GM10266 (cell line): ENCODE data around the gene ZNF334.

Experiments
- DNase-seq: peaks from one replicate; pipeline ENCODE4 v3.0.0; 2012; ENCODE audit errors: extremely low spot score
- TF ChIP-seq, protein P1 (sequence below): IDR thresholded peaks from 2 replicates; pipeline ENCODE4 v1.5.1; 2012; ENCODE audit warnings: mild to moderate bottlenecking, low read depth; ENCODE audit not compliant: control insufficient read depth, insufficient read depth; ENCODE audit errors: missing control alignments

ZNF334 gene

DNA sequence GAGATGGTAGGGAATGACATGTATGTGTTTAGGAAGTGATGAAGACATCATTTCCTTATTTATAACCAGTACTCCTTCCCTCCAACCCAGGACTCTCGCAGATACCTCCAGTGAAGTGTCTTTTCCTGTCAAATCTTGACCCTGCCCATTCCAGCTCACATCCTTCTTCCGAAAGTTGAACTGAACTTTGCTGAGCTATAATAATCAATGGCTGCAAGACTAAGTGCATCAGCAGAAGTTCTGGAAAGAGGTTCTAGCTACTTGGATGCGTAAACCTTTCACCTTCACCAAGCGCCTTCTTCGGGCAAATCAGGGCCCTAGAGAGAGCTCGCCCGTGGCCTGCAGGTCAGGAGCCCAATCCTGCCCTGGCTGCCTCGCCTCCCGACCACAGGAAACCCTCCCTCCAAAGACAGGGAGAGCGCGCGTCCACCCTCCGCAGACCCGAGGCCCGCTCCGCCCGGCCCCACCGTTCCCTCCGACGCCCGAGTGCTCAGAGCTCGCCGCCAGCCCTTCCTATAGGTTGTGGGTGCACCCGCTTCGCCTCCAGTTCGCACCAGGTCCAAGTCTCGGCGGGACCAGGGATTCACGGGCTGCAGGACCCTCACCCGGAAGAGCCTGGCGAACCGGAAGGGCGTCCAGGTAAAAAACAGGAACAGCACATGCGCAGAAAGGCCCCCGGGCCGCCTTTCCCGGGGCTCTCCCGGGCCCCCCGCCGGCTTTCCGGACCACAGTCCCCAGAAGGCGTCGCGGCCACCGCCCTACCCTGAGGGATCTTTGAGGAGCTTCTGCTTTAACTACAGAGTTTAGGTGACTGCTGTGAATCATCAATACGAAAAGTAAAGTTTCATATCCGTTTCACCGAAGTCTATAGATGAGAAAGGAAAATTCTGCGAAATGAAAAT, at the start of gene ZNF334:
Gene ZNF334 (minus strand): TSS at position 617 of the 902 bp plus-strand sequence. CDS start 1,457 bp downstream, outside the sequence.
- TF ChIP-seq, protein P1, sequence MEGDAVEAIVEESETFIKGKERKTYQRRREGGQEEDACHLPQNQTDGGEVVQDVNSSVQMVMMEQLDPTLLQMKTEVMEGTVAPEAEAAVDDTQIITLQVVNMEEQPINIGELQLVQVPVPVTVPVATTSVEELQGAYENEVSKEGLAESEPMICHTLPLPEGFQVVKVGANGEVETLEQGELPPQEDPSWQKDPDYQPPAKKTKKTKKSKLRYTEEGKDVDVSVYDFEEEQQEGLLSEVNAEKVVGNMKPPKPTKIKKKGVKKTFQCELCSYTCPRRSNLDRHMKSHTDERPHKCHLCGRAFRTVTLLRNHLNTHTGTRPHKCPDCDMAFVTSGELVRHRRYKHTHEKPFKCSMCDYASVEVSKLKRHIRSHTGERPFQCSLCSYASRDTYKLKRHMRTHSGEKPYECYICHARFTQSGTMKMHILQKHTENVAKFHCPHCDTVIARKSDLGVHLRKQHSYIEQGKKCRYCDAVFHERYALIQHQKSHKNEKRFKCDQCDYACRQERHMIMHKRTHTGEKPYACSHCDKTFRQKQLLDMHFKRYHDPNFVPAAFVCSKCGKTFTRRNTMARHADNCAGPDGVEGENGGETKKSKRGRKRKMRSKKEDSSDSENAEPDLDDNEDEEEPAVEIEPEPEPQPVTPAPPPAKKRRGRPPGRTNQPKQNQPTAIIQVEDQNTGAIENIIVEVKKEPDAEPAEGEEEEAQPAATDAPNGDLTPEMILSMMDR: no peak
- peak; percentile 48 for DNase-seq

DNA sequence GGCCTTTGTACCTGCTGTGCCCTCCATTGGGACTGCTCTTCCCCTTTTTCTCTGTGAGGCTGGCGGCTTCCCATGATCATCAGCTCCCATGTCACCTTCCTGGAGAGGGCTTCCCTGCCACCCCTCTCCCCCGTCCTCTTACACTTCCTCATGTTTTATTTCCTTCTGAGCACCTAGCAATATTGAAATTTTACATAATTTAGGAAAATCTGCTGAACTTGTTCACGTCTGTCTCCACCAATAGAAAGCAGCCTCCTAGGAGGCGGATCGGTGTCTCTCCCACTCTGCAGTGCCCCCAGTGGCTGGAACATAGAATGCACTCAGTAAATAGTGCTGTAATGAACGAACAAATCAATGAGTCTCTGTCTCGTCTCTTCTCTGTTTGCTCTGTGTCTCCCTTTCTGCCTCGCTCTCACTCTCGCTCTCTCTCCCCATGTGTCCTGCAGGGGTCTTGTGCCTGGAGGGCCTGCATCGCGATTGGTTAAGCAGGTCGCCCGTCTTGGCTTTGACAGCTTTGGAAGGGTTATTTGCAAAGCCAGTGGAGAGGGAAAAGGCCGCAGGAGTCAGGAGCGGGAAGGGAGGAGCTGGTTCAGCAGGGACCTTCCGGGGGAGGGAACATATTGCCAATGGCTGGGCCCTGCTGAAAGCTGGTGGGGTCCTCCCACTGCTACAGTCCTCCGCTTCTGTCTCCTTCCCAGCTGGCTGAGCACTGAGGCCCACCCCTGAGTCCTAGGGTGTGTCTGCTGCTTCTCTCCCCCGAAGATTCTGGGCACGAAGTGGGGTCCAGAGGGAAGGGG, 49.2 kb upstream of the ZNF334 start:
- TF ChIP-seq, protein P1: peak; percentile 72
- peak; percentile 76 for DNase-seq

DNA sequence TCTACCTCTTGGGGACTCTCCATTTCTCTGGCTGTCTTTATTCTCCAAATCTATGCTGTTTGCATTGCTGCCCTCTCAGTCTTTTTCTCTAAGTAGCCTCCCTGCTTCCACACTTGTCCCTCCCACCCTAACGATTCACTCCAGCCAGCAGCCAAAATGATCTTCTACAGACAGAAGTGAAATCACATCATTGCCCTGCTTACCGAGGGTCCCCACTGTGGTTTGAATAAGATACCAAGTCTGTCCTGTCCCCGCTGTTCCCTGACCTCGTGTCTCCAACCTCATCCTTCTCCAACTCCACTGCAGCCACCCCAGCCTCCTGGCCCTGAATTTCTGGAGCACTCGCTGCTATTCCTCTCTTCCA, 48.6 kb upstream of the ZNF334 start:
- TF ChIP-seq, protein P1: no peak
- no peak for DNase-seq

DNA sequence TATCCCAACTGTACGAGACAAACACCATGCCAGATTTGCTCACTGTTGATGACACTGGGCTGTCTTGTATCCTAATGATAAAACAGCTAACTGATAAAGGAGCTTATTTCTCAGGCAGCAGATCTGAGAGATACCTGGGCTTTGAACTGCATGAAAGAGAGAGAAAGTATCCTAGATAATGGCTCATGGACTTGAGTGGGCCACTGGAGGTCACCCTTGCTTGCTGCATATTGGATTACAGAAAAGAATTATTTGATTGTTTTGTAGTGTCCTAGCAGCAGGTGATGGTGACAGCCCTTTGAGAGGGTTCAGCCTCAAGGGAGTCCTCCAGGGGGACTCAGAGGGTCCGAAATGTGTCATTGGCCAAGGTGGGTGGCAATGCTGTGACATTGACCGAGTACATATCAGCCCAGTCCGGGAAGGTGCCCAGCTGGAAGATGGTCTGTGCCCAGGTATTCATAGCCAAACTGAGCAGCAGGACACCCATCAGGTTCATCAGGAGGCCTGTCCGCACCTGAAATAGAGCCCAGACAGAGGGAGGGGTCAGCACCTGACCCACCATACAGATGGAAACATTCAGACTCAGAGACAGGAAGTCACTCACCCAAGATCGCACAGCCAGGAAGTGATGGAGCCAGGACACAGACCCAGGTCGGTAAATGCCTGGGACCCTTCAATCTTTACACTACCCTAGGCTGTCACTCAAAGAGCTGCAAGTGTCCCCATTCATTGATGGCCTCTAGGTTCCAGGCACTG, 46.5 kb upstream of the ZNF334 start:
- TF ChIP-seq, protein P1: no peak
- no peak for DNase-seq

DNA sequence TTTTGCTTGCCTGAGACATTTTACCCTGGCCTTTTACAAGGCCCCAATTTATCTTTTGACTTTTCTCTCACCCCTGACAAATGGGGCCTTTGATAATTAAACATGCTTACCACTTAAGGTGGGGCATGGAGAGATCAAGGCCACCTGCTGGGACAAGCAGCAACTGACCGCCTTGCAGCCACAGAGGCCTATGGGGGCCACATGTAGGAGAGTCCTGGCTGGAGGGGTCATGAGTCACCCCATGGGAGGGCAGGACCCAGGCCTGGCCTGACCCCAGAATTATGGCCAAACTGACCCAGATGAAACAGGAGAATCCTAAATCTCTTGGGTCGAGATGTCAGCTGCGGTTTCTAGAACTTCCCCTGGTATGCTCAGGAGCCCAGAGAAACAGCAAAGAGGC, 45.6 kb upstream of the ZNF334 start:
- TF ChIP-seq, protein P1: no peak
- DNase-seq: no peak

DNA sequence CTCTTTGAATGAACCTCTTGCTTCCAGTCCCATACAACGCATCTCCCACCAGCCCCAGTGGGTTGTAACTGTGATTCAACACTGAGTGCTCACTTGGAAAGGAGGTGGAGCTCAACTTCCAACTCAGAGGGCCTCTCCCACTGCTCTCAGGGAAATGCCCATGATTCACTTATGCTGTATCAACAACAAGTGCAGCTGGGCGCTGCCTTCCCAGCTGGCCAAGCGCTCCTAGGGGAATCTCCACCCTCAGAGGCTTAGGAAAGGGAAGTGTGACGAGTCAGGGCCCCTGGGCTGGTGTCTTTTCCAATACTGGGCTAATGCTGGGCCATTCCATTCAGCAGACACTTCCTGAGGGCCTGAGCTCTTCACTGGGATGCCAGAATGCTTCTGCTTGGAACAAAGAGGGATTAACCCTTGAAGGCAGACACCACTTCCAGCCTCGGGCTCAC, 45.2 kb upstream of the ZNF334 start:
- TF ChIP-seq, protein P1: no peak
- no peak for DNase-seq
